ENCODE results near the gene IDUA.
A peak's percentile ranks its signal among the peaks of the same experiment; 100 is the strongest.

Gene IDUA

DNA sequence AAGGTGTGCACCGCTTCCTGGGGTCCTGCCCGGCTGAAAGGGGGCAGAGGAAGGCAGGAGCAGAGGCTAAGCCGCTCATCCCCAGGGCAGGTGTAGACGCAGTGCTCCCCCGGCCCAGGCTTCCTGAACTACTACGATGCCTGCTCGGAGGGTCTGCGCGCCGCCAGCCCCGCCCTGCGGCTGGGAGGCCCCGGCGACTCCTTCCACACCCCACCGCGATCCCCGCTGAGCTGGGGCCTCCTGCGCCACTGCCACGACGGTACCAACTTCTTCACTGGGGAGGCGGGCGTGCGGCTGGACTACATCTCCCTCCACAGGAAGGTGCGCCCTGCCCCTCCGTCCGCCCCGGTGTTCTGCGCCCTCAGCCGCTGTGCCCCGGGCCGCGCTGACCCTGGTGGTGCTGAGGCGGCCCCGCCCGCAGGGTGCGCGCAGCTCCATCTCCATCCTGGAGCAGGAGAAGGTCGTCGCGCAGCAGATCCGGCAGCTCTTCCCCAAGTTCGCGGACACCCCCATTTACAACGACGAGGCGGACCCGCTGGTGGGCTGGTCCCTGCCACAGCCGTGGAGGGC lies 14.8 kb downstream of the IDUA start:
- no peak for DNase-seq (ENCODE audit: low read depth)

DNA sequence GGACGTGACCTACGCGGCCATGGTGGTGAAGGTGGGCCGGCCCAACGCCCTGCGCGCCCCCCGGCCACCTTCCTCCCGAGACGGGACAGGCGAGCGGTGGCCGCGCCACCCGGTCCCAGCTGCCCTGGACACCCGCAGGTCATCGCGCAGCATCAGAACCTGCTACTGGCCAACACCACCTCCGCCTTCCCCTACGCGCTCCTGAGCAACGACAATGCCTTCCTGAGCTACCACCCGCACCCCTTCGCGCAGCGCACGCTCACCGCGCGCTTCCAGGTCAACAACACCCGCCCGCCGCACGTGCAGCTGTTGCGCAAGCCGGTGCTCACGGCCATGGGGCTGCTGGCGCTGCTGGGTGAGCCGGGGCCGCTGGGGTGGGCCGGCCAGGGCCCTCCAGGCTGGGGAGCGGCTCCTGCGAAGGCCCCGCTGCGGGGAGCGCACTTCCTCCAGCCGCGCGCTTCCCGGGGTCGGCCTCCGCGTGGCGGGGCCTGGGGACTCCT lies 15.3 kb downstream of the IDUA start:
- DNase-seq (ENCODE audit: low read depth): no peak

DNA sequence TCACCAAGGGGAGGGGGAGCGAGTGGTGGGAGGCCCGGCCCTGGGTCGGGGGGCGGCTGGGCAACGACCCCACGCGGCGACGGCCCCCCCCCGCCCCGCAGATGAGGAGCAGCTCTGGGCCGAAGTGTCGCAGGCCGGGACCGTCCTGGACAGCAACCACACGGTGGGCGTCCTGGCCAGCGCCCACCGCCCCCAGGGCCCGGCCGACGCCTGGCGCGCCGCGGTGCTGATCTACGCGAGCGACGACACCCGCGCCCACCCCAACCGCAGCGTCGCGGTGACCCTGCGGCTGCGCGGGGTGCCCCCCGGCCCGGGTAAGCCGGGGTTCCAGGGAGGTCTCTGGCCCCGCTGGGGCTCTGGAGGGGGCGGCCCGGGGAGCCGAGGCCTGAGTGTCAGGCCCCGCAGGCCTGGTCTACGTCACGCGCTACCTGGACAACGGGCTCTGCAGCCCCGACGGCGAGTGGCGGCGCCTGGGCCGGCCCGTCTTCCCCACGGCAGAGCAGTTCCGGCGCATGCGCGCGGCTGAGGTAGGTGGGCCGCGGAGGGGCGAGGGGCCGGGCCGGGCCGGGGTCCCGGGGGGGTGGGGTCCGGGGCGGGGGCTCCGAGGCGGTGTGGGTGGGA lies 15.9 kb downstream of the IDUA start:
- DNase-seq (ENCODE audit: low read depth): no peak

DNA sequence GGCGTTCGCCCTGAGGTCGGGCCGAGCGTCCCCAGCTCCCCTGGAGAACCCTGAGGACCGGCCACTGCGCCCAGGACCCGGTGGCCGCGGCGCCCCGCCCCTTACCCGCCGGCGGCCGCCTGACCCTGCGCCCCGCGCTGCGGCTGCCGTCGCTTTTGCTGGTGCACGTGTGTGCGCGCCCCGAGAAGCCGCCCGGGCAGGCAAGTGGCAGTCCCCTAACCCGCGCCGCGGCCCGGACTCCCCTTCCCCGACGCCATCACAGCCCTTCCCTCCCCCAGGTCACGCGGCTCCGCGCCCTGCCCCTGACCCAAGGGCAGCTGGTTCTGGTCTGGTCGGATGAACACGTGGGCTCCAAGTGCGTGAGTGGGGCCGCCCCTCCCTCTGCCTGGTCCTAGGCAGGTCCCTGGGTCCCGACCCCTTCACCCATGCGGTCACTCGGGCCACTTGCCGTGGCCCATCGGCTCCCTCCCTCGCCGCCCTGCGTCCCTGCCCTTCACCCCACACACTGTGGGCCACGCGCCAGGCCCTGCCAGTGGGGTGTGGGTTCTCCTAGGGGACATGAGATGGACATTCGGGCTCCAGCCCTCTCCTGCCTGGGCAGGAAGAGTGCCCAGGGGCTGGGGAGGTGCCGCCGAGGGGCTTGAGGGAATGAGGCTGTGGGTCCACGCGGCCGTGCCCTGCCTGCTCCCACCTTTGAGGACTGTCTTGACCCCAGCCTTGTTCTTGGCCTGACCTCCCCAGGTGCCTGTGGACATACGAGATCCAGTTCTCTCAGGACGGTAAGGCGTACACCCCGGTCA lies 16.6 kb downstream of the IDUA start:
- no peak for DNase-seq (ENCODE audit: low read depth)

DNA sequence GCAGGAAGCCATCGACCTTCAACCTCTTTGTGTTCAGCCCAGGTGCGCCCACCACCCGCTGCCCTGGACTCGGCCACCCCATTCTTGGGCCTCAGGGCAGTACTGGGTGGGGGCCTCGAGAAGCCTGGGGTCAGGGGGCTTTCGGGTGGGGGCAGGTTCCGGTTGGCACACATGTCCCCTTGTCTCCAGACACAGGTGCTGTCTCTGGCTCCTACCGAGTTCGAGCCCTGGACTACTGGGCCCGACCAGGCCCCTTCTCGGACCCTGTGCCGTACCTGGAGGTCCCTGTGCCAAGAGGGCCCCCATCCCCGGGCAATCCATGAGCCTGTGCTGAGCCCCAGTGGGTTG lies 17.2 kb downstream of the IDUA start:
- no peak for DNase-seq (ENCODE audit: low read depth)

DNA sequence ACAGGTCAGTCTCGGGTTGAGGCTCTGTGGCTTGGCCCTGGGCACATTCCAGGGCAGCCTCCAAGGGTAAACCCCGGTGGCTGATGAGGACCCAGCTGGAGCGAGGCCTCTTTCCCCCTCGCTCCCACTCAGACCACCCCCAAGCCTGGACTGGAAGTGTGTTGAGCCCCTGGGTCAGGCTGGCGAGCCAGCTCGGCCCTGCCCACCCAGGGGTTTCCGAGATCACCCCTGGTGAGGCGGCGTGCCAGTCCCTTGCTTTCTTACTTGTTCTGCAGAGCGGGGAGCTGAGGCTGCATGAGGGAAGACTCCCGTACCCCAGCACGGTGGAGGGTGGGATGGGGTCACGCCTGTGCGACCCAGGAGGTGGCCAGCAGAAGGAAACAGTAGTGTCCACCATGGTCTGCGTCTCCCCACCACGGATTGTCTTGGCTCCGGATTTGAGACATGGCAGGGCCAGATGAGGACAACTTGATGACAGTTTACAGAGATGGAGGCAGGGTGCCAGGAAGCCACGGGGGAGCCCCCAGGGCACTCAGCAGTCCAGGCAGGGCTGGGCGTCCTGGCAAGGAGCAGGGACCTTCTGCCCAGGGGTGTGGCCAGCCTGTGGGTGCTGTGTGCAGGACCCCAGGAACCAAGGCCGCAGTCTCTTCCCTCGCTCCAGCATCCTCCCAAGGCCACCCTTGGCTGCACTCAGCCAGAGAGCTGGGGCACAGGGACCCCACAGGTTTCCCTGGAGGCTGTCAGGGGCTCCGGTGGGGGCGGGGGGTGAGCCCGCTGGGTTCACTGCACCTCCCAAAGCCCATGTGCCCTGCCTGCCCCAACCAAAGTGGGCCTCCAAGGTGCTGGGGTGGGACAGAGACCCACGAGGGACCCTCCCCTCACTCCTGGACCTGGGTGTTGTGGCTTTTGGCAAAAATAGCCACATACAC lies 18.0 kb downstream of the IDUA start:
- no peak for DNase-seq (ENCODE audit: low read depth)

DNA sequence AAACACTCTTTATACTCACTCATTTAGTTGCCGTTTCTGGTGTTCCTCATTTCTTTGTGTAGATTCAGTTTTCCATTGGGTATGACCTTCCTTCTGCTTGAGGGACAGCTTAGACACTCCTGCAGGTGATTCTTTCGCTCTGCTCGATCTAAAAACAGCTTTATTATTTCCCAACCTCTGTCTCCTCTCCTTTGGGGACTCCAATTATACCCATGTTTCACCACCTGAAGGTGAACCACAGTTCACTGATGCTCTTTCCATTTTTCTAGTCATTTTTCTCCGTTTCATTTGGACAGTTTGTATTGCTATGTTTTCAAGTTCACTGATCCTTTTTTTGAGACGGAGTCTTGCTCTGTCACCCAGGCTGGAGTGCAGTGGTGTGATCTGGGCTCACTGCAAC lies 20.0 kb downstream of the IDUA start:
- DNase-seq (ENCODE audit: low read depth): no peak

DNA sequence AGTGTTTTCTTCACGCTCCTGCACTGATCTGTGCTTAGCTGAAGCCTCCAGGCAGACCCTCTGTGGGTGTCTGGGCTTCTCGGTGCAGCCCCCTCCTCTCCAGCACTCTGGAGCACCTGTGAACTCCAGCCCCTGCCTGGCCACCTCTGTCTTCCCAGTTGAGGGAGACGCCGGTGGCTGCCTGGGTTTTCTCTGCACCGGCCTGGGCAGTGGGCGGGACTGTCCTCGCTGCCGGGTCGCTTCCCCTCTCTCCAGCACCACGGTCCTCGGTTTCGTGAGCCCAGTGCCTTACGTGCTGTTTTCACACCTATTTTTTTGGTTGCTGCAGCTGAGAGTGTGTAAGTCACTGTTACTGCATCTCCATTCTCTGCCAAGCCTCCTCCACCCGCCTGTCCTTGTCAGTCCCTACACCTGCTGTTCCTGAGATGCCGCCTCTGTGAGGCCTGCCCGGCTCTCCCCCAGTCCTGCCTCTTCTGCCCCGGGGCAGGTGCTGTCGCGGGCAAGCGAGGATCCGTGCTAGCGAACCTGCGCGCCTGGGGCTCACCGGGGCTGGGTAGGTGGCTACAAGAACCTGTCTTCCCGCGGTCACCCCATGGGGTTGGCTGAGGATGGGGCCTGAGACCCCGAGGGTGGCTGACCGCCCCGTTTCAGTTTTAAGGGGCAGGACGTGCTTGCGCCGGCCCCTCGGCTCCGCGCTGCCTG lies 22.1 kb downstream of the IDUA start:
- DNase-seq (ENCODE audit: low read depth): no peak

DNA sequence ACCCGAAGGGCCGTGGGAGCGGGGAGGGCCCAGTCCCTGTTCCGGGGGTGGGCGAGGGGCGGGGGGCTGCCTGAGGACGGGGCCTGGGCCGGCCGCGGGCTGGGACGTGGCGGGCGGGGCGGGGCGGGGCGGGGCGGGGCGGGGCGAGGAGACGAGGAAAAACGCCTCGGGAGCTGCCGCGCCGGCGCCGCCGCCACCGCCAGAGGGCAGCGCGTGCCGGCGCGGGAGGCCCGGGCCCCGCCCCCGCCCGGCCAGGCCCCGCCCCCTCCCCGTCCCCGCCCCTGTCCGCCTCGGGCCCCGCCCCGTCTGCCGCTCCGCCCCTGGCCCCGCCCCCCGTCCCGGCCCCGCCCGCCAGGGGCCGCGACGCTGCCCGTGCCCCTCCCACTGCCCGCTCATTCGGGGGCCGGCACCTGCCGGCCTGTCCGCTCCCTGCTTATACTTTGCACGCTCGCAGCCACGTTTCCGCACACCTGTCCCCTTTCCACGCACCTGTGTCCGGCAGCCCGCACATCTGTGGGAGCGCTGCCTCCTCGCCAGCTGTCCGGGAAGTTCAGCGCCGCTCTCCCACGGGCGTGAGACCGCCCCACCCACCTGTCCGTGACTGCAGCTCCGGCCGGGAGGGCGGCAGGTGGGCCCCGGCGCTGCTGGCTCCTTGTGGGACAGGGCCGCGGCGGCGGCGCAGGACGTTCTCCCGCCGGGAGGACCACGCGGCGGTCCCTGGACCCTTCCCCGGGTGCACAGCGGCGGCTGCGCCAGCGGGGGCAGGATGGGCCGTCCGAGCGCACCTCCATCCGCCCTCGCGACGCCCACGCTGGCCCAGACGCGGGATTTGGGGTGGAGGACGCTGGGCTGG lies 22.9 kb downstream of the IDUA start:
- DNase-seq (ENCODE audit: low read depth): peak; percentile 48

DNA sequence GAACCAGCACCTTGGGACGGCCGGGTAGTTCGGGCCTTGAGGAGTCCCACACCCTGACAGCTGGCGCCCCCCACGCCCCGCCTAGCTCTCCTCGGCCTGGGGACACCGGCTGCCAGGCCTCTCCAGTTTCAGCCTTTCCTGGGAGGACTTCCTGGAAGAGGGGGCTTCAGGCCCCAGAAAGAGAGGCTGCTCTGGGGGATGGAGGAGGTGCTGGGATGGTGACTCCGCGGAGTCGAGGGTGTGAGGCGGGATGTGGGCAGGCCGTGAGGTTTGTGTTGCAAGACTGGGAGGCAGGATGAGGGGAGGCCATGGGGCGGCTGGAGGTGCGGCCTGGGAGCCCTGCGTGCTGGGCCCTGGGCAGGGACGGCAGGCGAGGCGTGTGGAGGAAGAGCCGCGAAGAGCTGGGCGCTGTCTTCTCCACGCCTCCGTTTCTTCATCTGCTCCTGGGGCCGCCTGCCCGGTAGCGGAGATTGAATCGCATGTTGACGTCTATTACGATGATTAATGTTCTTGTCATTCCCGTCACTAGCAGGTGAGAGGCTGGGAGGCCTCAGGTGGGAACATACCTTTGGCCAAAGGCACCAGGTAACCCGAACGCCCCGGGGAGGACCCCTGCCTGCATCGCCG lies 23.7 kb downstream of the IDUA start:
- DNase-seq (ENCODE audit: low read depth): no peak

DNA sequence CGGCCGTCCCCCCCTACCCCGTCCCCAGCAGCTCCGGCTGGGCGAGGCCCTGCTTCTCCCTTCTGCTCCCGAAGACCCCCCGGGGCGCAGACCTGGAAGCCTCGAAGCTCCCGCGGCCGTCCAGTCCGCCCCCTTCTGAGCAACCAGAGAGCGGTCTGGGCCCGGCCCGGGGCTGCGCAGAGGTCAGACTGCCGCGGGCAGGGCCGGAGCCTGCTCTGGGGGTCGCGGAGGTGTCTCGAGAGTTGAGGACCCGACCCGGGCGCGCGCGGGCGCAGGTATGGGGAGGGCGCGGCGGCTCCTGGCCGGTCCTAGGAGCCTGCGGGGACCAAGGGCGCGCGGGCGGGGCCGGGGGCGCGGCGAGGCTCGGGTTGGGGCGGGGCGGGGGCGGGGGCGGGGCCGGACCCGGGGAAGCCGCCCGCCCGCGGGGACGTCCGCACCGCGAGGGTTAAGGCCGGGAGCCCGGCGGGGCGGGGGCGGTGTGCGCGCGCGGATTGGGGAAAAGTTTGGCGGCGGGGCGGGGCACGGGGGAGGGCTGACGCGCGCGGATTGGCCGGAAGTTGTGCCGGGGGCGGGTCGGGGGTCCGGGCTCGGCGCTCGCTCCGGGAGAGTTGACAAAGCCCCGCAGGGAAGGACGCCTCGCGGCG lies 24.3 kb downstream of the IDUA start, which contains the start of gene FGFRL1:
TSS of gene FGFRL1 (plus strand) at position 605 of the 644 bp plus-strand sequence. CDS start 860 bp downstream, outside the sequence.
- DNase-seq (ENCODE audit: low read depth): peak; percentile 87

DNA sequence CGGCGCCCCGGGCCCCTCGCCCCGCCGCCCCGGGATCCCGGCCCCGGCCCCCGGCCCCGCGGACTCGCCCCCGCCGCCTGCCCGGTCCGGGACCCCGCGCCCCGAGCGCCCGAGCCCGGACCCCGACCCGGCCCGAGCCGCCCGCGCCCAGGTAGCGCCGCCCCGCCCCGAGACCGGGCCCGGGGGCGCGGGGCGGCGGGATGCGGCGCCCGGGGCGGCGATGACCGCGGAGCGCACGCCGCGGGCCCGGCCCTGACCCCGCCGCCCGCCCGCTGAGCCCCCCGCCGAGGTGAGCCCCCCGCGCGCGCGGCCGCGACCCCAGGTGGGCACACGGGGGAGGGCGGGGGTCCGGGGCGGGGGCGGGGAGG lies 24.8 kb downstream of the IDUA start:
- DNase-seq (ENCODE audit: low read depth): no peak

DNA sequence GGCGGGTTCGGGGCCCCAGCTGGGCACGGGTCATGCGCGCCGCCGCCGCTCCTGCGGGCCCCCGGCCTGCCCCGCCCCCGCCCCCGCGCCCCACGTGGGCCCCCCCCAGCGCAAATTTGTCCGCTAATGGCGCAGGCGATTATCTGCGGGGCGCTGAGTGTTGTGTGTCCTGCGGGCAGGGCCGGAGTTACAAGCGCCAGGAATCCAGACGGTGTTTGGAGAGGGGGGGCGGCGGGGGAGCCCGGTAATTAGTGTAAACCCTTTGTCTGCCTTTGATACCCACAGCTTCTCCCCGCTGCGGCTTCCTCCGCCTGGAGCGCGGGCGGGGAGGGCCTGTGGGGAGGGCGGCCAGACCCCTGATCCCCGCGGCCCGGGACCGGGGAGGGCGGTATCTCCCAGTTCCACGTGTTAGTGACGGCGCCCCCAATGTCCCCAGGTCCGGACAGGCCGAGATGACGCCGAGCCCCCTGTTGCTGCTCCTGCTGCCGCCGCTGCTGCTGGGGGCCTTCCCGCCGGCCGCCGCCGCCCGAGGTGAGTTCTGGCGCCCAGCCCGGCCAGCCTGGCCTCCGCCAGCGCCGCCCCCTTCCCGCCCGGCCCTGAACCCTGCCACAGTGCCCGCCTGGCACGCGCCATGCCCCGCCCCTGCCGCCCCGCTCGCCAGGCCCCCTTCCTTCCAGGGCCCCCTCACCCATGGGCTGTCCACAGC lies 25.3 kb downstream of the IDUA start:
- DNase-seq (ENCODE audit: low read depth): no peak

DNA sequence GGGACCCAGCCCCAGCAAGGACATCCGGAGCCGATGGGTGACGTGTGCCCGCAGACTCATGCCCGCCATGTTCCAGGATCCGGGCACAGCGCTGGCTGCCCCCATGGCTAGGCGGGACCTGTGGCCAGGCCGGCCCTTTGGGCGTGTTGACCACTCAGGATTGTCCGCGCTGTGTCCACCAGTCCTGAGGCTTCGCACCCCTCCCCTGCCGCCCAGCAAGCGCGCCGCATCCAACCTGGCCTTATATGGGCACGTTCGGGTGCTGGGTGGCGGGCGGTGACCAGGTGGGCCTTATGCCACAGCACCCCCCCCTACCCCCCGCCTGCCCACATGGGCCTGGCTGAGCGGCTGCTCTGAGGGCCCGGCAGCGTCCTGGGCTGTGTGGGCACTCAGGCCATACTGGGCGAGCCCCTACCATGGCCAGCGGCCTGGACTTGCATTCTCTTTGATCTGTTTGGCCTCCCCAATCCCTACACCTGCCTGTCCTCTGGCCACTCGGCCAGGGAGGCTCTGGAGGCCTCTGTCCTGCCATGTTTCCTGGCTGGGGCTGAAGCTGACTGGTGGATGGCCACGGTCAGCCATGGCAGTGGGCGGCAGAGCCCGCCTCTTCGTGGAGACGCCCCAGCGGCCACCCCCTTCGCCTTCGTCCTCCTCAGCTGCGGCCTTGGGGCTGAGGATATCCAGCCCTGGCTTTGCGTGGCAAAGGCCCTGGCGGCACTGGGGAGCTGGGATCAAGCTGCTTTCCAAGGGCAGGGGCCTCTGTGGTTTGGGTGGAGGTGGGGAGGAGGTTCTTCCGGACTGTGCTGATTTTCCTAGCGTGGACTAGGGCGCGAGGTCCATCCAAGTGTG lies 26.6 kb downstream of the IDUA start:
- DNase-seq (ENCODE audit: low read depth): no peak

DNA sequence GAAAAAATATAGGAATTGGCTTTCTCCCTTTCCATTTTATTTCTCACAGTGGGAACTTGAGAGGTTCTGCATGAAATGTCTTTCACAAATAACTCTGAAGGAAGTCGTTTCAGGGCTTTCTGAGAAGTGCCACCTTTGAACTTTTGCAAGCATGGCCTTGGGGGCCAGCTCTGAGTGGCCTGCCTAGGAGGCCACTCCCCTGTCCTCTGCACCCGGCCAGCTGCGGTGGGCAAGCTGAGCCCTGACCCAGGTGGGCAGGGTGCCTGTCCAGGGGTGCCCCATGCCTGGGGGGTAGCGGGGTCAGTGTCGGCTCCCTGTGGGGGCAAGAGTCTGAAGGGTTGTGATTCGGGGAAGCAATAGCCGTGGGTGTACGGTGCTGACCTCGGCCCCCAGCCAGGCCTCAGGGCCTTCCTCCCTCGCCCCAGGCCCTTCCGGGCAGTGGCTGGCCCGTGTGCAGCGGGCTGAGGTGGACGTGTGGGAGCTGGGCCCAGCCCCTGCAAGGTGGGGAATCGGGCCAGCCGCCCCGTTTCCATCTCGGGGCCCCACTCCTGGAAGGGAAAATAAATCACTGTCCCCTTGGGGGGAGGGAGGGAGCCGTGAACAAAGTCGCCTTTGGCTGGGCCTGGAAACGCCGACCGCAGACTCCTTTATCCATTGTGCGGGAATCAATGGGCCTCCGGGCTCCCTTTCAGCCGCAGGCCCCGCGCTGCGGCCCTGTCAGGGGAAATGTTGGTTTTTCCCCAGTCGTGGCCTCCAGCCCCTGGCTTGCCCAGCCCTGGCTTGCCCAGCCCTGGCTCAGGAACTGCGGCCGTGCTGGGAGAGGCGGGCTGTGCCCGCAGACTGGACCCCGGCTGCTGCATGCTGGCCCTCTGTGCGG lies 27.7 kb downstream of the IDUA start:
- DNase-seq (ENCODE audit: low read depth): no peak

DNA sequence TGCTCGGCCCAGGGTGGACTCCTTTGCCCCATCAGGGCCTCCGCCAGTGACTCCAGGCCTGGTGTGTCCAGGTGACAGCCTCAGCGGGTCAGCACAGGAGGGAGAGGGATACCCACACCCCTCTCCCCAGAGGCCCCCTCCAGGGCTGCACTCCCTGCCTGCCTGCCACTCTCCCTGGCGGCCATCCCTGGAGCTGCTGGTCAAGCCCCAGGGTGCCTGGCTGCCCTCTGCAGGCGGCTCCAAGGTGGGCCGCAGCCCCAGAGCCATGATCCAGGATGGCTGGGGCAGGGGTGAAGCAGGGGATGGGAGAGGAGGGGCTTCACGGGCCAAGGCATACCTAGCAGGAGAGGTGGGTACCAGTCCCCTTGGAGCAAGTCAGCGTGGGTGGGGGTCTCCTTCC lies 28.3 kb downstream of the IDUA start:
- no peak for DNase-seq (ENCODE audit: low read depth)

DNA sequence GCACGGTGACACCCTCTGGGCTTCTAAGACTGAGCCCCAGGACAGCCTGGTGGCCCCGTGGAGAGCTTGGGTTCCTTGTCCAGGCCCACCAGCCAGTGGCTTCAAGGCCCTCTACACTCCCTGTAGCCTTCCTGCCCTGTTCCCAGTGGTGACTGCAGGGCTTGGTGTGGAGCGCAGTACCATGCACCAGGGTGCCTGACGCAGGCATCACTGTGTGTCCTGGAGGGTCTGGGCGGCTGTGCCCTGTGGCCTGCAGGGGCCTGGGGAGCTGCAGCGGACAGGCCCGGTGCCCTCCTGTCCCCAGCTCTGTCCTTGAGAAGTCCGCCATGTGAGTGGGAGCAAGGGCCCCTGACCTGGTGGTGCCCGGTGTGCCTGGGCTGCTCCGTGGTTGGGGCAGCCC lies 28.9 kb downstream of the IDUA start:
- no peak for DNase-seq (ENCODE audit: low read depth)

Data from stimulated activated CD8-positive, alpha-beta memory T cell treated with anti-CD3 and anti-CD28 coated beads, Interleukin-7, amount 100 ng/mL, for 24 hours (primary cell).